ENCODE data around the gene CLEC4F.

CLEC4F gene

DNA sequence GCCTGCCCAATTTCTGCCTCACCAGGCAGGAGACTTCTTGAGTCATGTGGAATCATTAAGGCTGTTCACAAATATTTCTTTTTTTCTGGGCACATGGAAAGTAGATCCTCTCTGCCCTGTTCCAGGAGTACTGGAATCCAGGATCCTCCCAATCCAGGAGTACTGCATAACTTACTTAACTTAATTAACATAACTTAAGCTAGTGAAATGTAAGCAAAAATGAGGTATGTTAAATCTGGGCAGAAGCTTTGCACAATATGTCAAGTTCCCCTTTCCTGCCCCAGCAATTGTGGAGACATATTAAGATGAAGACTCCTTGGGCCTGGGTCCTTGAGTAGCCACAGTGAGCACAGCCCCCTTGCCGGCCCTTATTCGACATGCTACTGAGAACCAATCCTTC, 12.0 kb upstream of the CLEC4F start:
- peaks cover 11% of the 10 kb centered on the region for H3K4me1 Mint-ChIP-seq (ENCODE audit: low read depth)
- no peaks in the 10 kb centered on the region for H3K27me3 Mint-ChIP-seq (ENCODE audit: low read depth)
- H3K9me3 Mint-ChIP-seq: no peaks in the 10 kb centered on the region
- H3K4me3 Mint-ChIP-seq: no peak overlapping the region
- H3K36me3 Mint-ChIP-seq (ENCODE audit: low read depth): no peaks in the 10 kb centered on the region
- H3K27ac Mint-ChIP-seq: no peak overlapping the region

DNA sequence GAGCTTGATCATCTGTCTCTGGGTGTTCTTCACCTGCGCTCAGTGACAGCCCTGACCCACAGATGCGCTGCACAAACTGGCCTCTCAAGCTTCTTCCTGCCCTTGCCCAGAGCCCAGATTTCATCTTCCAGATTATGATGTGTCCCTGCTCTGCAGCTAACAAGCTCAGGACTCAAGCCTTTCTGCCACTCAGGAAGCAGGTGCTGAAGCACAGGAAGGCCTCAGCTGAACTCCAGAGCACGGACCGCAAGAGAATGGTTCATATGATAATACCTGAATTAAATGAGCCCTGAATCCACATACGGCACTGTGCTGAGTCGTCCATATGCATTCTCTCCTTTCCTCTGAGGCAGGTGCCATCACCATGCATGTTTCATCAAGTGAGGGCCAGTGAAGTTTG, 11.5 kb upstream of the CLEC4F start:
- peaks cover 3% of the 10 kb centered on the region for H3K36me3 Mint-ChIP-seq (ENCODE audit: low read depth)
- H3K27me3 Mint-ChIP-seq (ENCODE audit: low read depth): no peaks in the 10 kb centered on the region
- H3K9me3 Mint-ChIP-seq: no peaks in the 10 kb centered on the region
- H3K4me3 Mint-ChIP-seq: no peak overlapping the region
- no peak overlapping the region for H3K27ac Mint-ChIP-seq
- H3K4me1 Mint-ChIP-seq (ENCODE audit: low read depth): peaks cover 16% of the 10 kb centered on the region

DNA sequence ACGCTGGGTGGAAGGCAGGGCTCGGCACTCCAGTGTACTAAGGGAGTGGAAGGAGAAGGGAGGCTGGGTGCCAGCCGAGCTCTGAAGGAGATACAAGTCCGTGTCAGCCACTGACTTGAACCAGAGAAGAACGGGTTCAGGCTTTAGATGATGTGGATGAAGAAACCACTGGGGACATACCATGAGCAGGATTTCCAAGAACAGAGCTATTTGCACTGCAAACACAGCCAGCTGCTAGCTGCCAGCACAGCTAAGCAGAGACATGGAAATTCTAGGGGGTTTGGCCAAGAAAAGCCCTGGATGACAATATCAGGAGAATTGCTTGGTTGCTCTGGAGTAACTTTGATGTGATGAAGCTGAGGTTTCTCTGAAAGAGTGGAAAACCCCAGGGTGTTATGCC, 10.0 kb upstream of the CLEC4F start:
- H3K4me3 Mint-ChIP-seq: no peak overlapping the region
- no peaks in the 10 kb centered on the region for H3K9me3 Mint-ChIP-seq
- no peaks in the 10 kb centered on the region for H3K27me3 Mint-ChIP-seq (ENCODE audit: low read depth)

DNA sequence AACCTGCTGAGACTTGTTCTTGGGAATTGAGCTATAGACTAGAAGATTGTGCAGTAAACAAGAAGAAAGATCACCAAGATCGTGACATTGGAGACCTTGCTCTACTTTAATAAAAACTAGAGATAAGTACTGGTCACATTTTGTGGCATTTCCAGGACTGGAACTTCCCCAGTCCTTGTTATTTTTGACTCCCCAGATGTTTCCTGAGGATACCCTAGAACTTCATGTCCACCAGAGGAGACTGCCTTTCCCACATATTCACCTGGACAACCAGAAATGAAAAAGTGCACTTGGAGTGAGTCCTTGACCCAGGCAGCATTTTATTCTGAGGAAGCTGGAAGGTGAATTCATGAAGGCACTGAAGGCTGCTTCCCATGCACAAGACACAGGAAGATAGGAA, 9.5 kb upstream of the CLEC4F start:
- Mint-ChIP-seq H3K27ac (no peak overlapping the region), H3K9me3 (no peaks in the 10 kb centered on the region), H3K4me1 (ENCODE audit: low read depth) (peaks cover 24% of the 10 kb centered on the region), H3K36me3 (ENCODE audit: low read depth) (peaks cover 3% of the 10 kb centered on the region), H3K4me3 (no peak overlapping the region), H3K27me3 (ENCODE audit: low read depth) (no peaks in the 10 kb centered on the region)

More for the DNA sequence above, 10.0 kb upstream of the CLEC4F start:
- Mint-ChIP-seq H3K4me1 (ENCODE audit: low read depth) (peaks cover 20% of the 10 kb centered on the region), H3K36me3 (ENCODE audit: low read depth) (peaks cover 3% of the 10 kb centered on the region), H3K27ac (no peak overlapping the region)

DNA sequence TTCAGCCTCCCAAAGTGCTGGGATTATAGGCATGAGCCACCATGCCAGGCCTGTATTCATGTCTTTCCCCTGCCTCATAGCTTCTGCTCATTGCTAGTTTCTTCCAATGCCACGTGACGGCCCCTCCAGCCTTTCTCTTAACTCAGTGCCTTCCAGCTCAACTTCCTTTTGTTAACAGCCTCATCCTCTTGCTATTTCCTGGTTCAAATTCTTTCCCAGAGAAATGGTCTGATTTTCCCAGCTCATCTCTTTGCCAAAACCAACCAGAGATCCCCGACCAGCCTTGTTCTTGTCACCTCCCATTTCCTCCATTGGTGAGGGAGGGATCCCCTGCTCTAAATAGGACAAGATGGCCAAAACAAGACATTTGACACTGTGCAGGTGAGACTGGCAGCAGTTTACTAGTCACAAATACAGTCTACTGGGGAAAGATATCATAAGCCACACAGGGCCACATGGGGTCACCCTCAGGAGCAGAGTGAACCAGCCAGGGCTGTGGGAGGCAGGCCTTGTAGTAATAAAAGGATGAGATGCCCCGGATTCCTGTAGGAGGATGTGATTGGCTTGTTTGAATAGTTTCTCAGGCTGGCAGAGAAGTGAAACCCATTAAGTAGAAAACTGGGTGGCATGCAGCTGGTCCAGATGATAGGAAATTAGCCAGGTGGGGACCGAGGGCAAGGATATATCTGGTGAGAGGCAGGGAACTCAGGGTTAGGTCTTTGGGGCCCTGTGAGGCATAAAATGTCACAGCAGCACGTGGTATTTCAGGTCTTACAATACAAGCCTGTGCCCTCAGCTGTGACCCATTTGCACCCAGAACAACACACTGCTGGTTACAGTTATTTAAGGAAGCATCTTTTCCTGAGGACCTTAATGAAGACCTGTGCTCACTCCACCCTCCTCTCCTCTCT, 8.8 kb upstream of the CLEC4F start:
- peaks cover 3% of the 10 kb centered on the region for H3K36me3 Mint-ChIP-seq (ENCODE audit: low read depth)
- no peak overlapping the region for H3K27ac Mint-ChIP-seq
- H3K4me1 Mint-ChIP-seq (ENCODE audit: low read depth): peaks cover 27% of the 10 kb centered on the region
- H3K9me3 Mint-ChIP-seq: no peaks in the 10 kb centered on the region
- no peak overlapping the region for H3K4me3 Mint-ChIP-seq
- no peaks in the 10 kb centered on the region for H3K27me3 Mint-ChIP-seq (ENCODE audit: low read depth)

DNA sequence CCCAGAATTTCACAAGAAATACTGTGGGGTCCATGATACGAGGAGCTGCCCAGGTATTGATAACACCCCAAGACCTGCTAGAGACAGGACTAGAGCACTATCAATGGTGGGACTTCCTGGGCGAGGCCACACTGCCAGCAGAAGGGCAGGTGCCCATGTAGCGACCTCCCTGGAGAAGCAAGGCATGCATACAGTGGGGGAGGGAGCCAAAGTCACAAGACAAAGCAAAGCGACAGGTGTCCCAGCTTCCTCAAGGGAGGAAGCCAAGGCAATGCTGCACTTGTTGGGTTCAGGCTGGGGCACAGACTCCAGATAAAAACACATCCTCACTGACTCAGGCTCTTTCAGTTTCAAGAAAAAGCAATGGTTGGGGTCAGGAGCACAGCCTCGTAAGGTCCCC, 7.7 kb upstream of the CLEC4F start:
- Mint-ChIP-seq H3K4me1 (ENCODE audit: low read depth) (peaks cover 31% of the 10 kb centered on the region), H3K36me3 (ENCODE audit: low read depth) (peaks cover 3% of the 10 kb centered on the region), H3K4me3 (no peak overlapping the region), H3K9me3 (no peaks in the 10 kb centered on the region), H3K27me3 (ENCODE audit: low read depth) (no peaks in the 10 kb centered on the region), H3K27ac (no peak overlapping the region)

DNA sequence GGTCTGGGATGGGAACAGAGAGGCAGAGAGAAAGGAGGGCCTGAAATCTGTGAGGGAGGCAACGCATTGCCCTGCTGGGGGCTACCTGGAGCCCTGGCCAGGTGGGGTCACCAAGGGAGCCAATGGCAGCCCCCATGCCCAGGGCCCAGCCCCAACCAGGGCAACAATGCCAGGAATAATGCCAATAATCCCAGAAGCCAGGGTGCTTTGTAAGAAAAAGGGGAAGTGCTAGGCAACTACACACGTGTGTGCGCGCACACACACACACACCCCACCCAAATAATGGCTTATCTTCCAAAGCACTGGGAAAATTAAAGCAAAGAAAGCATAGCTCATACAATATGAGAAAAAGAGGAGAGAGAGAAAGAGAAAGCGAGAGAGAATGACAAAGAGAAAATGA, 7.0 kb upstream of the CLEC4F start:
- H3K36me3 Mint-ChIP-seq (ENCODE audit: low read depth): peaks cover 4% of the 10 kb centered on the region
- H3K27ac Mint-ChIP-seq: peak overlapping the region; percentile 77
- H3K27me3 Mint-ChIP-seq (ENCODE audit: low read depth): no peaks in the 10 kb centered on the region
- peaks cover 38% of the 10 kb centered on the region for H3K4me1 Mint-ChIP-seq (ENCODE audit: low read depth)
- no peaks in the 10 kb centered on the region for H3K9me3 Mint-ChIP-seq
- no peak overlapping the region for H3K4me3 Mint-ChIP-seq

DNA sequence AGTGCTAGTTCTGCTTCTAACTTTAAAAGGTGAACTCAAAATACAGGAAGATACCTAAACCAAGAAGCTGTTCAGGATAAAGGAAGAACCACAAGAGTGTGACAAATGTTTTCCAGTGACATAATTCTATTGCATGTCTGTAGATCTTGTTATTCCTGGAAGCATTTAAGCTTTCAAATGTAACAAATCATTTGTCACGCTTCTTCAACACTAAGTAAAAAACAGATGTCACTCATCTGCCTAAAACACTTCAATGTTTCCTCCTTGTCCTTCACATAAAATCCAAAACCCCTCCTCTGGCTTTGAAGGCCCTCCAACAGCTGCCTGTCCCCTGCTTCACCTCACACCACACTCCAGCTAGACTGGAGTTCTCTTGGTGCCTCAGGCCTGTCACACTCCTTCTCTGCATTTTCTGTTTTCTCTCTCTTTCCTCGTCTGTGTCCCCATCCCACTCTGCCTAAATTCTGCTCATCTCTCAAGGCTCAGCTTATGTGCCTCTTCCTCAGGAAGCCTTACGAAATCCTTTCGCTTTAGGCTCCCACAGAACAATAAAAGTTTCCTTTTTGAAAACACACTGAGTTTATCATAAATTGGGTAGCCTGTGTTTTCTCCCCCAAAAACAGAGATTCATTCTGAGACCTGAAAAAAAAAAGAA, 6.4 kb upstream of the CLEC4F start:
- peak overlapping the region; percentile 77 for H3K27ac Mint-ChIP-seq
- H3K36me3 Mint-ChIP-seq (ENCODE audit: low read depth): peaks cover 4% of the 10 kb centered on the region
- peak overlapping the region; percentile 14 for H3K4me3 Mint-ChIP-seq
- H3K27me3 Mint-ChIP-seq (ENCODE audit: low read depth): no peaks in the 10 kb centered on the region
- peaks cover 38% of the 10 kb centered on the region for H3K4me1 Mint-ChIP-seq (ENCODE audit: low read depth)
- H3K9me3 Mint-ChIP-seq: no peaks in the 10 kb centered on the region

DNA sequence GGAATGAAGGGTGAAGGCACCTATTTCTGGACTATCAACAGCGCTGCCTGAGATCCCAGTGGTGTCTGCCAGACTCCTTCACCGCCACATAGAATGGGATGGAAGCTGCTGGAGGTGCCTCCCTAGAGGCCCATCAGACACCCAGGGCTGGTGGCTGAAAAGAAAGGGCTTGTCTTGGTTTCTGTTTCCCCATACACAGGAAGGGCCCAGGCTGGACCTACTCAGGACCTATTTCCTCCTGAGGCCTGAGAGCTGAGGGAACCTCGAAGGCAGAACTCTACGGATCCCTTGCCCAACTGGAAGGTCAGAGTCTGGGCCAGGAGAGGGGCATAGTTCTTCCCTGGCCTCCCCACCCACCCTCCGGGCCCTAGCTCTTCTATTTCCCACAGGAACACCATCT, 2.9 kb upstream of the CLEC4F start:
- Mint-ChIP-seq H3K4me3 (no peak overlapping the region), H3K36me3 (ENCODE audit: low read depth) (peaks cover 4% of the 10 kb centered on the region), H3K9me3 (no peaks in the 10 kb centered on the region), H3K27me3 (ENCODE audit: low read depth) (no peaks in the 10 kb centered on the region), H3K4me1 (ENCODE audit: low read depth) (peaks cover 33% of the 10 kb centered on the region), H3K27ac (peak overlapping the region; percentile 83)

DNA sequence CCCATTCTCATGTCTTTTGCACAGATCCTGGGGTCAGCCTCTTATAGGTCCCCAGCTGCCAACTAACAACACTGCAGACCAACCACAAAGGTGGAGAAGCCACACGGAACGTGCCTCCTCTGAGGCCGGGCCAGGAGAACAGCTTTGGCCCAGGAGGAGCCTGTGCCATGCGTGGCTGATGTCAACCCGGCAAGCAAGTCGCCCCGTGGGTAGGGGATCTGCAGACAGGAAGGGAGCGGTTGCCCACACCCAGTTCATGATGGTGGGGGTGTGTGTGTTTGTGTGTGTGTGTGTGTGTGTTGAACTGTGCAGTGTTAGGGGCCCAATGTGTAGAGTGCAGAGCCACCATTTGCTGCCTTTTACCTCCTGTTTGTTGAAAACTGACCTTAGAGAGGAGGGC, 2.4 kb upstream of the CLEC4F start:
- peak overlapping the region; percentile 83 for H3K27ac Mint-ChIP-seq
- peaks cover 4% of the 10 kb centered on the region for H3K36me3 Mint-ChIP-seq (ENCODE audit: low read depth)
- H3K9me3 Mint-ChIP-seq: no peaks in the 10 kb centered on the region
- H3K4me3 Mint-ChIP-seq: no peak overlapping the region
- peaks cover 33% of the 10 kb centered on the region for H3K4me1 Mint-ChIP-seq (ENCODE audit: low read depth)
- no peaks in the 10 kb centered on the region for H3K27me3 Mint-ChIP-seq (ENCODE audit: low read depth)

DNA sequence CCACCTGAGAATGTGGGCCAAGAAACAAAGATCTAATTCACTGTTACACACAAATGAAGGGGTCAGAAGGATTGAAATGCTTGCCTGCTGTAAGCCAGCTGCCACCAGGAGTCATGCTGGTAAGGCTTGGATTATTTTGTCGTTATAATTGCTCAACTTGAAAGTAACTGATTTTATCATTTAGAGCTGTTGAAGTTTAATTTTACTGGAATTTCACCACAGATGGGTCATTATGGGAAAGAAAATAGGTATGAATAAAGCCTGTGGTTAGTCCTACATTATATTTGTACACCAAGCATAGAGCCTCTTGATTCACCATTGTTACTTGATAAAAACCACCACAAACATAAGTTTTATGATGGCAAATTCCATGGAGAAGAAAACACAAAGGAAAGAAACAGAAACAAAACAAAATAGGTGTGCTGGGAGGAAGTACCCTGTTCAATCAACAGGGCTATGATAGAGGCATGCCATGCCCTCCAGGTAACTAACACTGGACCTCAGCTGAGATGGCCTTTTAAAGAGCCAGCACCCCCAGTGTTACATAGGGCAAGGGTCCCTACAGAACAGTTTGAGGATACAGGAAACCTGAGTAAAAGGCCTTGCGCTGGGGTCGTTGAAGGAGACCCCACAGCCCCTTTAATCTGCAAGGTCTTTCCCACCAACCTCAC, 3.0 kb downstream of the CLEC4F start:
- no peaks in the 10 kb centered on the region for H3K9me3 Mint-ChIP-seq
- H3K27me3 Mint-ChIP-seq (ENCODE audit: low read depth): no peaks in the 10 kb centered on the region
- no peak overlapping the region for H3K4me3 Mint-ChIP-seq
- no peaks in the 10 kb centered on the region for H3K36me3 Mint-ChIP-seq (ENCODE audit: low read depth)
- no peak overlapping the region for H3K27ac Mint-ChIP-seq
- H3K4me1 Mint-ChIP-seq (ENCODE audit: low read depth): peaks cover 10% of the 10 kb centered on the region

DNA sequence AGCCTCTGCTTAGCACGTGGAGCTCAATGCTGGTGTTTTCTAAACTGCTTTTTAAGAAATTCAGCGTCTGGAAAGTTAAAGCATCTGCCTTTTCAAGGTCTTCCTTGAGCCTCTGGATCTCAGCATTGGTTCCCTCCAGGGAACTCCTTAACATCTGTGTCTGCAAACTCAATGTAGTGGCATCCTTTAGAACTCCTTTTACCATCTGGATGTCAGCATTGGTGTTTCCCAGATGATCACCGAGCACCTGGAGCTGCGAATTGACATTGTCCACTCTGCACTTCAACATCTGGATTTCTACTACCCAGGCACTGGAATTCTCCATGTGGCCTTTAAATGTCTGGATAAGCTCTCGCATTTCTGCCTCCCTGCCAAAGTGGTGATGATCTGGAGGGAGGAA, 3.7 kb downstream of the CLEC4F start:
- Mint-ChIP-seq H3K9me3 (no peaks in the 10 kb centered on the region), H3K27me3 (ENCODE audit: low read depth) (no peaks in the 10 kb centered on the region), H3K4me3 (no peak overlapping the region), H3K36me3 (ENCODE audit: low read depth) (no peaks in the 10 kb centered on the region), H3K4me1 (ENCODE audit: low read depth) (peaks cover 10% of the 10 kb centered on the region), H3K27ac (no peak overlapping the region)

DNA sequence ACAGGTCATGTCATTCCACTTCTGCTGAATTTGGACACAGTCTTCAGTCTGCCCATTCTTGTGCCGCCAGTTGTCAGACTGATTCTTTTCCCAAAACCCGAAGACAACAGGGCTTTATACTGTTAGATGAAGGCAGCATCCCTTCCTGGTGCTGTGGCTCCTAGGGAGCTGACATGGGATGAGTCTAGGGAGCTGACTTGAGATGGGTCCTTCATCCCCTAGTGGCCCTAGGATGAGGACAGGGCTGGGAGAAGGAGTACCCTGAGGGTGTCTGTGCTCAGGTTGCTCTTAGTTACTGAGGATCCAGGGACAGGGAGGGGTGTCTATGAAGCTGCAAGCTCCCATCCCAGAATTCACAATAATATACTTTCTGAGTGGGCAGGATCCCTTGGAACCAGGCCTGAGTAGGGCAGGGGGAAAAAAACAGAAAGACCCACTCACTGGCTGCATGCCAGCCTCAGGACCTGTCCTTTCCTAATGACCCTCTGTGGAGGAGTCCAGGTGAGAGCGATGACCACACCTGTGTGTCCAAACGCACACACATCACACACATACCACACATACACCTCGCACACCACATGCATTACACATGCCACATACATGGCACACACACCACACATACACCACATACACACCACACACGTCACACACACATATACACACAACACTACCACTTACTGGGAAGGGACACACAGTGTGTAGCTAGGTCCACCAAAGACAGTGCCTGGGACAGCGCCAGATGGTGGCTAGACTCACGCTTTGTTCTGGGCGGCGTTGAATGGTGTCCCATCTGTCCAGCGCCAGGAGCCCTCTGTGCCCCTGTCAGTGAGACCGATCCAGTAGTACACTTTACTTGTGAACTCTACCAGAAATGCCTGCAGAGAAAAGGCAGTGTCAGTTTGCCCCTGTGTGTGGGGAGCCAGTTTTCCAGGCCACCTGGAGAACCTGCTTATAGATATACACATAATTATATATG, 11.1 kb downstream of the CLEC4F start:
- Mint-ChIP-seq H3K27ac (no peak overlapping the region), H3K27me3 (ENCODE audit: low read depth) (no peaks in the 10 kb centered on the region), H3K36me3 (ENCODE audit: low read depth) (no peaks in the 10 kb centered on the region), H3K4me1 (ENCODE audit: low read depth) (peaks cover 2% of the 10 kb centered on the region), H3K9me3 (no peaks in the 10 kb centered on the region), H3K4me3 (no peak overlapping the region)

DNA sequence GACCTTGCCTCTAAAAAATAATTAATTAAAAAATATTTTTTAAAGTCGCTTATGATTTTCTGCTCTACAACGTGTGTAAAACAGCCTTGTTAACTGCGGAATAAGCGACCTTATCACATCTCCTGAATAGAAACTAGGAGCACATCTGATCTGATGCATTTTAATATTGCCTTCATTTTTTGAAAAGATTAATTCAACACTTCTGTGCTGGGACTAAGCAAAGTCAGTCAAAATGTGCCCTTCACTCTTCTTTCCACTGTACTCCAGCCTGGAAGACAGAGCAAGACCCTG, 12.6 kb downstream of the CLEC4F start:
- H3K27me3 Mint-ChIP-seq (ENCODE audit: low read depth): no peaks in the 10 kb centered on the region
- H3K36me3 Mint-ChIP-seq (ENCODE audit: low read depth): no peaks in the 10 kb centered on the region
- H3K4me3 Mint-ChIP-seq: no peak overlapping the region
- no peaks in the 10 kb centered on the region for H3K9me3 Mint-ChIP-seq
- H3K27ac Mint-ChIP-seq: no peak overlapping the region
- H3K4me1 Mint-ChIP-seq (ENCODE audit: low read depth): peaks cover 2% of the 10 kb centered on the region

Measured in T-helper 1 cell treated with Interleukin-12 subunit alpha and Interleukin-12 subunit beta and Interleukin-4 antibody, amounts not matched to agents 30 μg/mL and 1 μg/mL, for 36 hours (primary cell).